ENCODE data around the gene PTPN22.

DNA sequence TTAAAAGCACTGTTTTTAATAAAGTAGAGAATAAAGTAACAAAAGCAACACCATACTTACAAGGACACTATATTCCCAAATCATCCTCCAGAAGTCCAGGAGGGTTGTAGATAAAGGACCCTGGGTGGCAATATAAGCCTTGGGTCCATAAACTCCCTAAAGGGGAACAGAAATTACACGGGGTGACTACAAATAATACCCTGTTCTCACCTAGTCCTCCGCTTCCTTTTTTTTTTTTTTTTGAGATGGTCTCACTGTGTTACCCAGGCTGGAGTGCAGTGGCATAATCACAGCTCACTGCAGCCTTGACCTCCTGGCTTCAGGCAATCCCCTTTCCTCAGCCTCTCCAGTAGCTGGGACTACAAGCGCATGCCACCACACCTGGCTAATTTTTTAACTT lies 13.1 kb downstream of the PTPN22 start:
- TF ChIP-seq ZNF791 (tag by site-specific recombination; IDR thresholded peaks at IDR 0.05), result no peak
- TF ChIP-seq, protein P1, sequence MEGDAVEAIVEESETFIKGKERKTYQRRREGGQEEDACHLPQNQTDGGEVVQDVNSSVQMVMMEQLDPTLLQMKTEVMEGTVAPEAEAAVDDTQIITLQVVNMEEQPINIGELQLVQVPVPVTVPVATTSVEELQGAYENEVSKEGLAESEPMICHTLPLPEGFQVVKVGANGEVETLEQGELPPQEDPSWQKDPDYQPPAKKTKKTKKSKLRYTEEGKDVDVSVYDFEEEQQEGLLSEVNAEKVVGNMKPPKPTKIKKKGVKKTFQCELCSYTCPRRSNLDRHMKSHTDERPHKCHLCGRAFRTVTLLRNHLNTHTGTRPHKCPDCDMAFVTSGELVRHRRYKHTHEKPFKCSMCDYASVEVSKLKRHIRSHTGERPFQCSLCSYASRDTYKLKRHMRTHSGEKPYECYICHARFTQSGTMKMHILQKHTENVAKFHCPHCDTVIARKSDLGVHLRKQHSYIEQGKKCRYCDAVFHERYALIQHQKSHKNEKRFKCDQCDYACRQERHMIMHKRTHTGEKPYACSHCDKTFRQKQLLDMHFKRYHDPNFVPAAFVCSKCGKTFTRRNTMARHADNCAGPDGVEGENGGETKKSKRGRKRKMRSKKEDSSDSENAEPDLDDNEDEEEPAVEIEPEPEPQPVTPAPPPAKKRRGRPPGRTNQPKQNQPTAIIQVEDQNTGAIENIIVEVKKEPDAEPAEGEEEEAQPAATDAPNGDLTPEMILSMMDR (tag by site-specific recombination; IDR thresholded peaks at IDR 0.05), result no peak
- no peak for TF ChIP-seq ZFP37 (tag by site-specific recombination; IDR thresholded peaks at IDR 0.05)
- TF ChIP-seq BCL11A (tag by site-specific recombination; IDR thresholded peaks at IDR 0.05; ENCODE audit: low read depth), result no peak
- TF ChIP-seq ZNF76 (tag by site-specific recombination; IDR thresholded peaks at IDR 0.05; ENCODE audit: borderline replicate concordance, low read depth), result no peak
- no peak for TF ChIP-seq ZNF501 (tag by site-specific recombination; IDR thresholded peaks at IDR 0.05)
- TF ChIP-seq, protein P2, sequence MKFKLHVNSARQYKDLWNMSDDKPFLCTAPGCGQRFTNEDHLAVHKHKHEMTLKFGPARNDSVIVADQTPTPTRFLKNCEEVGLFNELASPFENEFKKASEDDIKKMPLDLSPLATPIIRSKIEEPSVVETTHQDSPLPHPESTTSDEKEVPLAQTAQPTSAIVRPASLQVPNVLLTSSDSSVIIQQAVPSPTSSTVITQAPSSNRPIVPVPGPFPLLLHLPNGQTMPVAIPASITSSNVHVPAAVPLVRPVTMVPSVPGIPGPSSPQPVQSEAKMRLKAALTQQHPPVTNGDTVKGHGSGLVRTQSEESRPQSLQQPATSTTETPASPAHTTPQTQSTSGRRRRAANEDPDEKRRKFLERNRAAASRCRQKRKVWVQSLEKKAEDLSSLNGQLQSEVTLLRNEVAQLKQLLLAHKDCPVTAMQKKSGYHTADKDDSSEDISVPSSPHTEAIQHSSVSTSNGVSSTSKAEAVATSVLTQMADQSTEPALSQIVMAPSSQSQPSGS (tag by site-specific recombination; IDR thresholded peaks at IDR 0.05; ENCODE audit: low read depth), result no peak
- TF ChIP-seq ZNF660 (tag by site-specific recombination; IDR thresholded peaks at IDR 0.05), result no peak
- no peak for TF ChIP-seq ZNF558 (tag by site-specific recombination; IDR thresholded peaks at IDR 0.05)
- no peak for TF ChIP-seq GLI4 (tag by site-specific recombination; IDR thresholded peaks at IDR 0.05)
- no peak for TF ChIP-seq ZFP69B (tag by site-specific recombination; IDR thresholded peaks at IDR 0.05)
